Measurements from ENCODE around the gene SLC26A2.
"Not testable (repeated sequence)": the region's sequence is repeated elsewhere in the genome, so short reads cannot be mapped to it uniquely, and the experiment has no call there.

Gene SLC26A2

GRCh38 chr5:150021491-150022157, 61.1 kb downstream of the SLC26A2 start:
- DNase-seq = peak in 15 of 42 donors; percentile 9 to 75 (median 26)
- intact Hi-C loops (cut with DNase I) = no loop called here

GRCh38 chr5:150022158-150022531, 61.6 kb downstream of the SLC26A2 start:
- DNase-seq = peak in 2 of 42 donors; percentile 10 to 22
- intact Hi-C loops (cut with DNase I) = no loop called here

GRCh38 chr5:150022681-150023080, 62.1 kb downstream of the SLC26A2 start:
- DNase-seq = no peak
- intact Hi-C loops (cut with DNase I) = no loop called here

GRCh38 chr5:150023136-150023535, 62.6 kb downstream of the SLC26A2 start:
- no peak for DNase-seq
- intact Hi-C loops (cut with DNase I) = no loop called here

- intact Hi-C loops (cut with DNase I) = no loop called here
- peak in 16 of 42 donors; percentile 8 to 75 (median 30) for DNase-seq
Observed at GRCh38 chr5:150024346-150024984, 63.9 kb downstream of the SLC26A2 start.

GRCh38 chr5:150026682-150027172, 66.2 kb downstream of the SLC26A2 start:
- intact Hi-C loops (cut with DNase I) = no loop called here
- no peak for DNase-seq

- intact Hi-C loops (cut with DNase I); DNase-seq: not testable (repeated sequence)
Observed at GRCh38 chr5:150028047-150028446, 67.5 kb downstream of the SLC26A2 start.

GRCh38 chr5:150033334-150033733, 72.8 kb downstream of the SLC26A2 start:
- DNase-seq = no peak
- intact Hi-C loops (cut with DNase I) = no loop called here

GRCh38 chr5:150034662-150035061, 74.1 kb downstream of the SLC26A2 start:
- intact Hi-C loops (cut with DNase I) = no loop called here
- no peak for DNase-seq

- intact Hi-C loops (cut with DNase I) = no loop called here
Observed at GRCh38 chr5:150035139-150035895, 74.8 kb downstream of the SLC26A2 start.

GRCh38 chr5:150036513-150036912, 76.0 kb downstream of the SLC26A2 start:
- no peak for DNase-seq
- intact Hi-C loops (cut with DNase I) = no loop called here

More at GRCh38 chr5:150035139-150035895, 74.8 kb downstream of the SLC26A2 start:
- no peak for DNase-seq
